ENCODE measurements around the gene CYP2A7.
A peak's percentile ranks its signal among the peaks of the same experiment; 100 is the strongest.
"Not testable (repeated sequence)": the region's sequence is repeated elsewhere in the genome, so short reads cannot be mapped to it uniquely, and the experiment has no call there.

Gene CYP2A7, protein sequence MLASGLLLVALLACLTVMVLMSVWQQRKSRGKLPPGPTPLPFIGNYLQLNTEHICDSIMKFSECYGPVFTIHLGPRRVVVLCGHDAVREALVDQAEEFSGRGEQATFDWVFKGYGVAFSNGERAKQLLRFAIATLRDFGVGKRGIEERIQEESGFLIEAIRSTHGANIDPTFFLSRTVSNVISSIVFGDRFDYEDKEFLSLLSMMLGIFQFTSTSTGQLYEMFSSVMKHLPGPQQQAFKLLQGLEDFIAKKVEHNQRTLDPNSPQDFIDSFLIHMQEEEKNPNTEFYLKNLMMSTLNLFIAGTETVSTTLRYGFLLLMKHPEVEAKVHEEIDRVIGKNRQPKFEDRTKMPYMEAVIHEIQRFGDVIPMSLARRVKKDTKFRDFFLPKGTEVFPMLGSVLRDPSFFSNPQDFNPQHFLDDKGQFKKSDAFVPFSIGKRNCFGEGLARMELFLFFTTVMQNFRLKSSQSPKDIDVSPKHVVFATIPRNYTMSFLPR

GRCh38 chr19:40882062-40882461 is at the start of gene CYP2A7:
Gene CYP2A7 (minus strand): TSS chr19:40882231. CDS start chr19:40882210, 21 bp downstream.
- H3K4me3 ChIP-seq (ENCODE audit: low read depth, low read length); DNase-seq (ENCODE audit: low read depth): not testable (repeated sequence)

DNA sequence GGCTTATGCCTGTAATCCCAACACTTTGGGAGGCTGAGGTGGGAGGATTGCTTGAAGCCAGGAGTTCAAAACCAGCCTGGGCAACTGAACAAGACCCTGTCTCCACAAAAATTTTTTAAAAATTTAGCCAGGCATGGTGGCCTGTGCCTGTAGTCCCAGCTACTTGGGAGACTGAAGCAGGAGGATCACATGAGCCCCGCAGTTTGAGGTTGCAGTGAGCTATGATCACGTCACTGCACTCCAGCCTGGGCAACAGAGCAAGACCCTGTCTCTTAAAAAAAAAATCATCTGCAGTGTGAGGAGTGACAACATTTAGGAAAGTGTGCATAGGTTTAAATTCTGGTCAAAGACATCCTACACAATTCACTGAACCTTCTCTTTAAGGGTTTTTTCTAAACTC is 48.8 kb upstream of the CYP2A7 start:
- H3K4me3 ChIP-seq (ENCODE audit: low read depth, low read length); DNase-seq (ENCODE audit: low read depth): not testable (repeated sequence)

DNA sequence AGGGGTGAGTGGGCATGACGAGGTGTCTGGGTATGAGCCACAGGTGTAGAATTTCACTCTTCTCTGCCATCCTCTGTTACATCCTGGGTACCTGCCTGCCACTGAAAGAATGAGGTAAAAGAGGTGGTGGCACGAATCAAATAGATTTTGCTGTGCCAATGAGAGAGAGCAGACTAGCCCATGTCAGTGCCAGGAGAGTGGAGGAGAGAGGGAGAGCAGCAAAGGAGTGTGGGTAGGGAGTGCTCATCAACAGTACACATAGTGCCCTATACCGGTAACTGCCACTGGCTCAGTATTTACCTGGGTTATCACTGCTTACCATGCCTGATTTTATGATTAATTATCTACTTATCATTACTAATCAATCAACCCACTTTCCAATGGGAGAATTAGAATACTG is 47.9 kb upstream of the CYP2A7 start:
- H3K4me3 ChIP-seq (ENCODE audit: low read depth, low read length); DNase-seq (ENCODE audit: low read depth): not testable (repeated sequence)

GRCh38 chr19:40928850-40929249 is 46.8 kb upstream of the CYP2A7 start:
- DNase-seq (ENCODE audit: low read depth) = no peak
- TF ChIP-seq CTCF (IDR thresholded peaks at IDR 0.05; ENCODE audit: control insufficient read depth, extremely low read depth, insufficient read depth) = no peak
- no peak overlapping the region for H3K4me3 ChIP-seq (ENCODE audit: low read depth, low read length)

- no peak for DNase-seq (ENCODE audit: low read depth)
- TF ChIP-seq CTCF (IDR thresholded peaks at IDR 0.05; ENCODE audit: control insufficient read depth, extremely low read depth, insufficient read depth) = no peak
These were observed 45.5 kb upstream of the CYP2A7 start for GRCh38 chr19:40927567-40927966.

DNA sequence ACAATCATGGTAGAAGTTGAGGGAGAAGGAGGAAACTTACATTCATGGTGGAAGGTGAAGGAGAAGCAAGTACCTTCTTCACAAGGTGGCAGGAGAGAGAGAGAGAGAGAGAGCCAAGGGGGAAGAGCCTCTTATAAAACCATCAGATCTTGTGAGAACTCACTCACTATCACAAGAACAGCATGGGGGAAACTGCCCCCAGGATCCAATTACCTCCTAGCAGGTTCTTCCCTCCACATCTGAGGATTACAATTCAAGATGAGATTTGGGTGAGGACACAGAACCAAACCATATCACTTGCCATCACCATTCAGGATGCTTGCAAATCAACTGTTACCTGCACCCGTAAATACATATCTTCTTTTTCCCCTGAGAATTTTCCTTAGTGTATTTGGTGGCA is 44.2 kb upstream of the CYP2A7 start:
- DNase-seq (ENCODE audit: low read depth); H3K4me3 ChIP-seq (ENCODE audit: low read depth, low read length): not testable (repeated sequence)

More at GRCh38 chr19:40927567-40927966, 45.5 kb upstream of the CYP2A7 start:
- H3K4me3 ChIP-seq (ENCODE audit: low read depth, low read length) = no peak overlapping the region

DNA sequence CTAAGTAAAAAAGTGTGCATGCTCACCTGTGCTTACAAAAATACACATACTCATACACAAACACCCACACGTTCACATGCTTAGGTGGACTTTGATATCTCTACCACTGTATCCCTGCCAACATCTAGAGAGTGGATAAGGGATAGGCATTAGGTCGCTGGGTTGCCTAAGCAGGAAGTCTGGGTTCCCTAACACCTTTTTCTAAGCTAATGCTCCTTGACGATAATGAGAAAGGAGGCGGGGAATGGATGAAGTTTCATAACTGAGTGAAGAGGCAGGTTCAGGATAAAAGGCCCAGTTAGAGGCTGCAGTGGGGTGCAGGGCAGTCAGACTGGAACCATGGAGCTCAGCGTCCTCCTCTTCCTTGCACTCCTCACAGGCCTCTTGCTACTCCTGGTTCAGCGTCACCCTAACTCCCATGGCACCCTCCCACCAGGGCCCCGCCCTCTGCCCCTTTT is 41.9 kb upstream of the CYP2A7 start:
- no peak overlapping the region for H3K4me3 ChIP-seq (ENCODE audit: low read depth, low read length)
- TF ChIP-seq CTCF (IDR thresholded peaks at IDR 0.05; ENCODE audit: control insufficient read depth, extremely low read depth, insufficient read depth) = no peak
- no peak for DNase-seq (ENCODE audit: low read depth)

DNA sequence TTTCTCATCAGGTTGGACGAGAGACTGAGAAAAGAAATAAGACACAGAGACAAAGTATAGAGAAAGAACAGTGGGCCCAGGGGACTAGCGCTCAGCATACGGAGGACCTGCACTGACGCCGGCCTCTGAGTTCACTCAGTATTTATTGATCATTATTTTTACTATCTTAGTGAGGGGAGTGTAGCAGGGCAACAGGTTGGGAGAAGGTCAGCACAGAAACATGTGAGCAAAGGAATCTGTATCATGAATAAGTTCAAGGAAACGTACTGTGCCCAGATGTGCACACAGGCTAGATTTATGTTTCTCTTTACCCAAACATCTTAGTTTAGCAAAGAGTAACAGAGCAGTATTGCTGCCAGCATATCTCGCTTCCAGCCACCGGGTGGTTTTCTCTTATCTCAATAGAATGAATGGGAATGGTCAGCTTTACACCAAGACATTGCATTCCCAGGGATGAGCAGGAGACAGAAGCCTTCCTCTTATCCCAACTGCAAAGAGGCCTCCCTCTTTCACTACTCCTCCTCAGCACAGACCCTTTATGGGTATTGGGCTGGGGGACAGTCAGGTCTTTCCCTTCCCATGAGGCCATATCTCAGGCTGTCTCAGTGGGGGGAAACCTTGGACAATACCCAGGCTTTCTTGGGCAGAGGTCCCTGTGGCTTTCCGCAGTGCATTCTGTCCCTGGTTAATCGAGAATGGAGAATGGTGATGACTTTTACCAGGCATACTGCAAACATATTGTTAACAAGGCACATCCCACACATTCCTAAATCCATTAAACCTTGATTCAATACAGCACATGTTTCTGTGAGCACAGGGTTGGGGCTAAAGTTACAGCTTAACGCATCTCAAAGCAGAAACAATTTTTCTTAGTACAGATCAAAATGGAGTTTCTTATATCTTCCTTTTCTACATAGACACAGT is 40.5 kb upstream of the CYP2A7 start:
- H3K4me3 ChIP-seq (ENCODE audit: low read depth, low read length); DNase-seq (ENCODE audit: low read depth): not testable (repeated sequence)

- no peak overlapping the region for H3K4me3 ChIP-seq (ENCODE audit: low read depth, low read length)
- DNase-seq (ENCODE audit: low read depth) = peak; percentile 86
- no peak for TF ChIP-seq CTCF (IDR thresholded peaks at IDR 0.05; ENCODE audit: control insufficient read depth, extremely low read depth, insufficient read depth)
These were observed 39.2 kb upstream of the CYP2A7 start for GRCh38 chr19:40921005-40921897.
